ENCODE results near the gene DEAF1. TPM values are rescaled to one million over a fixed set of nuclear protein-coding genes. Genes with fewer than 3 reads are reported as not detected.
A peak's percentile ranks its signal among the peaks of the same experiment; 100 is the strongest.

The DEAF1 gene
- total RNA-seq, 1 donor from 2014 or later = 27.4 TPM

DNA sequence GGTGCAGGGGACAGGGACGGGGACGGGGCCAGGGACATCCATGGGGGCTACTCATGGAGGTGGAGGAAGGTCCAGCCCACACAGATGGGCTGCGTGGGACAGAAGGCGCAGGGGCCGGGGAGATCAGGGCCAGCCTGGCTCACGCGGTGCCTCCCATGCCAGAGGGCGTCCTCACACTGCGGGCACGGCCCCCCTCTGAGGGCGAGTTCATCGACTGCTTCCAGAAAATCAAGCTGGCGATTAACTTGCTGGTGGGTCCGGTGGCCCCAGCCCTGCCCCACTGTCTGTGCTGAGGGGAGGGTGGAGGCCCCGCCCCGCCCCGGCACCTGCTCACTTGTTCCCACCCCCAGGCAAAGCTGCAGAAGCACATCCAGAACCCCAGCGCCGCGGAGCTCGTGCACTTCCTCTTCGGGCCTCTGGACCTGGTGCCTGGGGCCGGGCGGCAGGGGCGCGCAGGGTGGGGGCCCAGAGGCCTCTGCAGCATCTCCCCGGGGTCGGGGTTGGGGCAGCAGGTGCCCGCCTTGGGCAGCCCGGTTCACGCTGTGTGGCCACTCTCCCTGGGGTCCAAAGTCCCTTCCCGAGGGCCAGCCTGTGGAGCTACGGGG lies 26.8 kb upstream of the DEAF1 start:
- no peak for DNase-seq (ENCODE audit: low read depth in 2 of 2)

GRCh38 chr11:721247-721740 lies 26.3 kb upstream of the DEAF1 start:
- DNase-seq (ENCODE audit: low read depth in 2 of 2) = no peak

DNA sequence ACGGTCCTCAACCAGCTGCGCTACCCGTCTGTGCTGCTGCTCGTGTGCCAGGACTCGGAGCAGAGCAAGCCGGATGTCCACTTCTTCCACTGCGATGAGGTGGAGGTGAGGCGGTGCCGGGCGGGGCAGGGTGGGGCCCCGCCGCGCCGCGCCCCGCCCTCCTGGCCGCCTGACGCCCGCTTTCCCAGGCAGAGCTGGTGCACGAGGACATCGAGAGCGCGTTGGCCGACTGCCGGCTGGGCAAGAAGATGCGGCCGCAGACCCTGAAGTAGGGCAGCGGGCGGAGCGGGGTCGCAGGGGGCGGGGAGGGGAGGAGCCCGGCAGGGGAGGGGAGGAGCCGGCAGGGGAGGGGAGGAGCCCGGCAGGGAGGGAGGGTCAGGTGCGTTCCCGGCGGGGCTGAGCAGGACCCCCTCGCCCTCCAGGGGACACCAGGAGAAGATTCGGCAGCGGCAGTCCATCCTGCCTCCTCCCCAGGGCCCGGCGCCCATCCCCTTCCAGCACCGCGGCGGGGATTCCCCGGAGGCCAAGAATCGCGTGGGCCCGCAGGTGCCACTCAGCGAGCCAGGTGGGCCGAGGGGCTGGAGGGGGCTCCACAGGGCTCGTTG lies 25.7 kb upstream of the DEAF1 start:
- DNase-seq (ENCODE audit: low read depth in 2 of 2) = no peak

GRCh38 chr11:720017-720641 lies 25.1 kb upstream of the DEAF1 start:
- no peak for DNase-seq (ENCODE audit: low read depth in 2 of 2)

DNA sequence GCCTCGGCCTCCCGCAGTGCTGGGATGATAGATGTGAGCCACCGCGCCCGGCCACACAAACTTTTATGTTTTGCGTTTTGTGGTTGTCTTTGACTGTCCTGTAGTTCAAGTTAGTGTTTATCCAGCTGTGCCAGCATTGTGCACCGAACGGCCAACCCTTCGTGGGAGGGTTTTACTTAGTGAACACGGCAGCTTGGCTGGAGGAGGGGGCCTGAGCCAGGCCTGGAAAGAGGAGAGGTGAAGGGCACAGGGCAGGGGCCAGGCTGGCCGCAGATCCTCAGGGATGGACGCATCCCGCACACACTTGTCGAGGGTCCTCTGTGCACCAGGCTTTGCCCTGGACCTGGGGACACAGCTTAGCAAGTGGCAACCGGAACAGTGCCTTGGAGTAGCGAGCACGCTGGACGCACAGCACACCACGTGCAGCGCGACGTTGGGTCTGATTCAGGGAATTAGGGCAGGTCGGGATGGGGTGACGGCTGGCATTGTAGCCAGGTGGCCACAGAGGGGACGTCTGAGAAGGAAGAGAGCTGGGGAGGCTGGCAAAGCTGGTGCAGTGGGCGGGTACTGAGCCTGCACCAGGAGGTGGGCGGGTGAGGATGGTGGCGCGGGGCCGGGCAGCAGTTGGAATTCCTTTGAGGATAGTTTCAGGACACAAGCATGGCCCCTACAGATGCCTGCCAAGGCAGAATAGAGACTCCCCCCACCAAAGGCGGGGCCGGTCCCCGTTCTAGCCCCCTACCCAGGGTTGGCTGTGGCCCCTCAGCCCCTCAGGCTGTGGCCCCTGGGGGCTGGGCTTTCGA lies 24.4 kb upstream of the DEAF1 start:
- no peak for DNase-seq (ENCODE audit: low read depth in 2 of 2)

- DNase-seq (ENCODE audit: low read depth in 2 of 2) = no peak
These were observed 19.4 kb upstream of the DEAF1 start for GRCh38 chr11:714436-714835.

DNA sequence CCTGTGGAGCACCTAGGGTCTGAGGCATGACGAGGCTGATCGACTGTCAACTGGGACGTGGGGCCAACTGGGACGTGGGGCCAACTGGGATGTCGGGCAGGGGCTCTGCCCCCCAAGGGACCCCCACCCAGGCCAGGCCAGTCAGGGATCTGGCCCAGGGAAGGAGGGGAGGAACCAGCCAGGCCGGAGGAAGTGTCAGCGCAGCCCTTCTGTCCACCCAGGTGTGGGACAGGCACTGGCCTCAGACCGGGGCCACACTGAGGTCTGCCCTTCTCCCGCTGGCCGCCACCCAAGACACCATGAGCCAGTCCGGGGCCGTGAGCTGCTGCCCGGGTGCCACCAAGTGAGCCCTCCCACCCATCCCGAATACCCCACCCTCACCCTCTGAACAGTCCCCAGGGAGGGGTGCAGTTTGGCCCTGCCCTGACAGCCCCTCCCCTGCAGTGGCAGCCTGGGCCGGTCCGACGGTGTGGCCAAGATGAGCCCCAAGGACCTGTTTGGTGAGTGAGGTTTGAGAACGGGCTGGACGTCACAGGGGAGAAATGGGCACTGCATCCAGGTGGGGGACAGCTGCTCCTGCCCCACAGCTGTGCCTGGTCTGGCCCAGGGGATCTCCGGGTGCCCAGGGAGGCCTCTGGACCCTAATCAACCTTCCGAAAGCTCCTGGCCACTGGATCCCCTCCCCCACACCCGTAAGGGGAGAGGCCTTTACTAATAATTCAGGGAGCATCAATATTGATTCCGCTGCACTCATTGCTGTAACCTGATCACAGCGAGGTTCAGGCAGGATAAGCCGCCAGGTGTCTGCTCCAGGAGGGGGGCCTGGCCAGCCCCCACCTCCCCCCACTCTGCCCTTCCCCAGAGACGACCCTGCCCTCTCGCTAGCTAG lies 14.3 kb upstream of the DEAF1 start:
- no peak for DNase-seq (ENCODE audit: low read depth in 2 of 2)

- no peak for DNase-seq (ENCODE audit: low read depth in 2 of 2)
These were observed 13.5 kb upstream of the DEAF1 start for GRCh38 chr11:708511-708910.

GRCh38 chr11:707817-708420 lies 12.9 kb upstream of the DEAF1 start:
- DNase-seq (ENCODE audit: low read depth in 2 of 2) = no peak

DNA sequence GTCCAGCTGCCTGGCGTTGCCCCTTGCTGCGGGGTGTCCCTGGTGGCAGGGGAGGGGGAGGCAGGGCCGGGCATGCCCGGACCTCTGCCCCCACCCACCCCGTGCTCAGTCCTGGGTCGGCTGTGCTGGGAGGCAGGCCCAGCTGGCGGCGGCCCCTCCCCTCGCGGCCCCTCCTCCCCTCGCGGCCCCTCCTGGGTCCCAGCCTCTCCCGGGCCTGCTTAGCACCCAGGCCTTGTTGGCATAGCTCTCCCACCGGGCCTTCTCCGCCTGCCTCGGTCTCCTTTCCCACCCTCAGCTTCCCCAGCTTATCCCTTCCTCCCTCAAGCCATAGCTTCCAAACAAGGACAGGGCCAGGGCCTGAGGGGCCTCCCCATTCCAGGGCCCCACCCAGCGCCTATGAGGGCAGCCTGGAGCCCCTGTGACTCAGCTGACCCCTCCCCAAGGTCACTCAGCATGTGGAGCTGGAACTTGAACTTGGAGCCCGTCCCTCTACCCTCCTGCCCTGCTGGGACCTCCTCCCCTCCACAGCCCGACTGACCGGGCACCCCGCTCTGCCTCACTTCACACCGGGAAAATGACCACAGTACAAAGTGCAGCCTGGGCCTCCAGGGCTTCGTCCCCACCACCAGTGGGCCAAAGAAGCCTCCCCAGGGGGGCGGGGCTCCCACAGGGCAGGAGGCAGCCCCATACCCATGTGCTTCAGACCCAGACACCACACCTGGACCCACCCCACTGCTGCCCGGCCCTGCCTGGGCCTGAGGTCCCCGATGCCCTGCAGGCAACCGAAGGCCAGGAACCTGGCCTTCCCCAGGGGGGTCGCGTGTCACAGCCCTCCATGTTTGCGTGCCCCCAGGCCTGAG lies 12.2 kb upstream of the DEAF1 start:
- DNase-seq (ENCODE audit: low read depth in 2 of 2) = no peak

- peak in 1 of 2 donors; percentile 18 for DNase-seq (ENCODE audit: low read depth in 2 of 2)
These were observed 11.5 kb upstream of the DEAF1 start for GRCh38 chr11:706439-706956.

DNA sequence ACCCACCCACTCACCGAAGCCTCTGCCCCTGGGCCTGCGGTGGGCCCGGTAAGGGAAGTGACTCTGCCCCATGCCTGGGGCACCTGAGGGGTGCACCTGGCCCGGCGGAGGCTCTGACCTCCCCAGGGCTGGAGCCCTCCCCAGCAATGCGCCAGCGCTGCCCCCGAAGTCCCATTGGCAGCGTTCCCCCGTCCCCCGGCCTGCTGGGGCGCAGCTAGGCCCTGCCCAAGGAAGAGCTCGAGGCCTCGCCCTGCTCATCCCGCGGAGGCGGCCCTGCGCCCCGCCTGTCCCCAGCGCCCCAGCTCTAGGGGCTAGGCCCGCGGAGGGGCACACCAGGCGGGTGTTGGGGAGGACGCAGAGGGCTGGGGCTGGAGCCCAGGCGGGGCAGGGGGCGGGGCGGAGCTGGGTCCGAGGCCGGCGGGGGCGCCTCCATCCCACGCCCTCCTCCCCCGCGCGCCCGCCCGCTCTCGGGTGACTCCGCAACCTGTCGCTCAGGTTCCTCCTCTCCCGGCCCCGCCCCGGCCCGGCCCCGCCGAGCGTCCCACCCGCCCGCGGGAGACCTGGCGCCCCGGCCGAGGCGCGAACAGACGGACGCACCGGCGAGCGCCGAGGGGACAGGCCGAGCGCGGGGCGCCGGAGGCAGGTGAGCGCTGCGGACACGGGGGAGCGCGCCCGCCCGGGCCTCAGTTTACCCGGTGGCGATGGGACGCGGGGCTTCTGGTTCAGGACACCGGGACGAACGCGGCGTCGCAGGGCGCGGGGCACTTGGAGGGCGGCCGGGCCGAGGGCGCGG lies 10.8 kb upstream of the DEAF1 start, which contains the start of gene EPS8L2:
Gene EPS8L2, plus strand, starts transcription at position 586 of the 793 bp plus-strand sequence. CDS start 3,177 bp downstream, outside the sequence.
- no peak for DNase-seq (ENCODE audit: low read depth in 2 of 2)

DNA sequence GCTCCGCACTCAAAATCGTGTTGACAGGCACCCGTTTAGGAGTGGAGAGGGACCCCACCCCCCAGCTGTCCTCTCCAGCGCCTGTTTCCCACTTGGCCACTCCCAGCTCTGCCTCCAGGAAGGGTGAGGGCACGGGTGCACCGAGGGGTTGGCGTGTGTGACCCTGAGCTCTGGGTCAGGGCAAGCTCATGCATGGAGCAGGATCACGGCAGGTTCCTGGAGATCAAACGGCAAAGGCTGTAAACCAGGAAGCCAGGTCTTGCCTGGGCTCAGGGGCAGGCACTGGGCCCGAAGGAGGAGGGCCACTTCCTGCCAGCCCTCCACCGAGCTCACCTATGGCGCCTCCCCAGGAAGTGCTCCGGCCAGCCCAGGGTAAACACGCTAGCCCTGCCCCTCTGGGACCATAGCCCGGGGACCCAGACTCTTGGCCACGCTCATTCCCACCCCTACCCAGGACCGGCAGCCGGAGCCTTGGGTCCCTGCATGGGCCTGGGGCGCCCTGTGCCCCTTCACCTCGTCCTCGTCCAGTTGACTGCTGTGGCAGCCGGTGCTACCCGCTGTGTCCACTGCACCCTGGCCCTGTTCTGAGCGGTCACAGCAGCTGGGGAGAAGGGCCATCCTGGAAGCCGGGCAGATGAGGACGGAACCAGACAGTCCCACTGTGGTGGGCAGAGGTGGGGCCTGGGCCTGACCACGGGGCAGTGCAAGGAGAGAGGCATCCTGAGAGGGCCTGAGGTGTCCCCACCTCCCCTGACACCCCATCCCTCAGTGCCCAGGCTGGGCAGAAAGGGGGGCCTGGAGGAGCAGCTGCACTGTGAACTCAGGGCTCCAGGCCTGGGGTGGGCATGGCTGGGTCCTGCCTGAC lies 10.0 kb upstream of the DEAF1 start:
- DNase-seq (ENCODE audit: low read depth in 2 of 2) = no peak

GRCh38 chr11:704228-704674 lies 9.2 kb upstream of the DEAF1 start:
- no peak for DNase-seq (ENCODE audit: low read depth in 2 of 2)

GRCh38 chr11:703506-703905 lies 8.5 kb upstream of the DEAF1 start:
- no peak for DNase-seq (ENCODE audit: low read depth in 2 of 2)

DNA sequence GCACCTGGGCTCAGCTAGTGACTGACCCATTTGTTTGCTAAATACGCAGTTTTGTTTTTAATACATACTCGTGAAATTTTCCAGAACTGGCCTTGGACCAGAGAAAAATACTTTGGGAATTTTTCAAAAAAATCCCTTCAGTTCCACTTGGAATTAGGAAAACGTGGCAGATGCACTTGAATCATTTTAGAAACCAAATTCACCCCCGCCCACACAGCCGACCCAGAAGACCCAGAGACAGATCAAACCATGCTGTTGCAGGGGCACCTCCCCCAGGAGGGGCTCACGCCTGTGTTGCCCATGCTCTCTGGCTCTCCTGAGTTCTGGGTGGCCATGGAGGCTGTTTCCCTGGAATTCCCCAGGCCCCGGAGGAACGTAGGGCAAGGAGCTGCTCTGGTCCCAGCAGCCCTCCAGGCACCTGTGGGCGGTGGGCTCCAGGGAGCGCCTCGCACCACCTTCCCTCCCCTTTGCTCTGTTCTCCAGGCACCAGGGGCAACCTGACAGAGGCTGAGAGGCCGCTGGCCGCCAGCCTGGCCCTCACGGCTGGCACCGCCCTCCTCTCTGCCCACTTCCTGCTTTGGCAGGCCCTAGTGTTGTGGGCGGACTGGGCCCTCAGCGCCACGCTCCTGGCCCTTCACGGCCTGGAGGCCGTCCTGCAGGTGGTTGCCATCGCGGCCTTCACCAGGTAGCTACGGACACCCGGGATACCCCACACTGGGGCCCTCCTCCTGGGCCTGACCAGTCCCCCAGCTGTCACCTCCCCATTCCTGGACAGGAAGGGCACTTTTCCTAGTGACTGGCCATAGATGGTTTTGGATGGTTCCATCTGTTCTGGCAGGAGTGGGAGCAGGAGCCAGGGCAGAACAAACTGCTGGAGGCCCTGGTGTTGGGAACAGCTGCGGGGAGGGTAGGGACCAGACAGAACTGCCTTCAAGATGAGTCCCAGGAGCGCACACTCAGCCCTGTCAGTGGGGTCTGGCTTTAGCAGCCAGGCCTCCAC lies 7.7 kb upstream of the DEAF1 start:
- no peak for DNase-seq (ENCODE audit: low read depth in 2 of 2)

All from lung microvascular endothelial cell (primary cell).